Esophagus muscularis mucosa (tissue), 4 donors: Measurements from ENCODE around the gene KDELR1. TPM values are rescaled to one million over a fixed set of nuclear protein-coding genes. Genes with fewer than 3 reads are reported as not detected.

Experiments
- DNase-seq: peaks from one replicate; pipeline ENCODE4 v3.0.0-alpha.2; 2017; ENCODE audit errors: extremely low spot score
- H3K27ac ChIP-seq, 4 donors: fragments of 200-600 bp; sonication (generic); replicated peaks in 1 of 4; 1 replicate in 3 of 4; 2 replicates in 1 of 4; pipeline ENCODE4 v1.5.1; 2016 to 2019; ENCODE audit warnings: mild to moderate bottlenecking in 1 of 4
- H3K27me3 ChIP-seq, 4 donors: fragments of 200-600 bp; sonication (generic); one replicate each; pipeline versions ENCODE4 v1.5.1 to v1.6.0; 2016 to 2019
- H3K36me3 ChIP-seq, 4 donors: fragments of 200-600 bp; sonication (generic); one replicate each; pipeline ENCODE4 v1.5.1; 2016 to 2019
- H3K4me1 ChIP-seq, 4 donors: fragments of 200-600 bp; sonication (generic); one replicate each; pipeline ENCODE4 v1.5.1; 2016 to 2019
- H3K4me3 ChIP-seq, 4 donors: fragments of 200-600 bp; sonication (generic); 1 replicate in 2 of 4; 2 replicates in 2 of 4; pipeline ENCODE4 v1.5.1; 2016 to 2019; ENCODE audit warnings: mild to moderate bottlenecking in 4 of 4, moderate library complexity in 1 of 4
- H3K9me3 ChIP-seq, 4 donors: fragments of 200-600 bp; sonication (generic); 1 replicate in 3 of 4; 2 replicates in 1 of 4; pipeline ENCODE4 v1.5.1; 2016 to 2019
- EP300 ChIP-seq: sonication (generic); formaldehyde crosslinking; IDR thresholded peaks from one replicate; pipeline ENCODE4 v1.6.1; 2017; ENCODE audit warnings: antibody characterized with exemption
- POLR2A ChIP-seq: fragments of 450-650 bp; IDR thresholded peaks from one replicate; pipeline ENCODE4 v1.6.1; 2017; ENCODE audit warnings: antibody characterized with exemption, moderate library complexity, mild to moderate bottlenecking, low read depth
- POLR2AphosphoS5 ChIP-seq, 2 donors: sonication (generic); formaldehyde crosslinking; IDR thresholded peaks; one replicate each; pipeline ENCODE4 v1.6.1; 2017; ENCODE audit warnings: antibody characterized with exemption in 2 of 2
- WGBS: methylation state at CpG from one replicate; pipeline ENCODE4 v1.1.5; 2018; 5-methylcytosine and 5-hydroxymethylcytosine counted together
- intact Hi-C: fragments of 100-400 bp; cut with DNase I; formaldehyde crosslinking; loops from one replicate; pipeline ENCODE4 v1.15.1; 2023
- total RNA-seq, 4 donors: library from RNA; depleted of rRNA; stranded (reverse); fragments of >200 nt; gene quantifications; one replicate each; pipeline versions ENCODE4 v1.1.0 to v1.2.1, GENCODE V29; 2016
- TF ChIP-seq, protein P1 (sequence below), 3 experiments: fragments of 200-600 bp in 2 of 3; fragments of 450-650 bp in 1 of 3; sonication (generic) in 2 of 3; IDR thresholded peaks; one replicate each; pipeline ENCODE4 v1.5.1; 2017 to 2019; ENCODE audit warnings: antibody characterized with exemption in 3 of 3, mild to moderate bottlenecking in 2 of 3, moderate library complexity in 1 of 3

The KDELR1 gene
- total RNA-seq, 4 donors from 2014 or later = 55.2 to 105 (median 77.6) TPM

DNA sequence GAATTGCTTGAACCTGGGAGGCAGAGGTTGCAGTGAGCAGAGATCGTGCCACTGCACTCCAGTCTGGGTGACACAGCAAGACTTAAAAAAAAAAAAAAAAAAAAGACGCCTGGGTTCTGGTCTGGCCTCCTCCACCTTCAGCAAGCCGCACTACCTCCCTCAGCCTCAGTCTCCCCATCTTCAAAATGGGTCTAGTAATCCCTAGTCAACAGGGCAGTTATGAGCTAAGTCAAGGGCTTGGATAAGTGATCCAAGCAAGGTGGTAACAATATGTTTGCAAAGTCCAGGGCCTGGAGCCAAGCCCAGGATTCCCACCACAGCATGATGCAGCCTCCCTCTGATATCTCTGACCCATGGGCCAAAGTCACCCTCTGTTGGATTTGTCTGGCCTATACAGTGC, 4.4 kb downstream of the KDELR1 start:
- intact Hi-C loops = no loop called here

DNA sequence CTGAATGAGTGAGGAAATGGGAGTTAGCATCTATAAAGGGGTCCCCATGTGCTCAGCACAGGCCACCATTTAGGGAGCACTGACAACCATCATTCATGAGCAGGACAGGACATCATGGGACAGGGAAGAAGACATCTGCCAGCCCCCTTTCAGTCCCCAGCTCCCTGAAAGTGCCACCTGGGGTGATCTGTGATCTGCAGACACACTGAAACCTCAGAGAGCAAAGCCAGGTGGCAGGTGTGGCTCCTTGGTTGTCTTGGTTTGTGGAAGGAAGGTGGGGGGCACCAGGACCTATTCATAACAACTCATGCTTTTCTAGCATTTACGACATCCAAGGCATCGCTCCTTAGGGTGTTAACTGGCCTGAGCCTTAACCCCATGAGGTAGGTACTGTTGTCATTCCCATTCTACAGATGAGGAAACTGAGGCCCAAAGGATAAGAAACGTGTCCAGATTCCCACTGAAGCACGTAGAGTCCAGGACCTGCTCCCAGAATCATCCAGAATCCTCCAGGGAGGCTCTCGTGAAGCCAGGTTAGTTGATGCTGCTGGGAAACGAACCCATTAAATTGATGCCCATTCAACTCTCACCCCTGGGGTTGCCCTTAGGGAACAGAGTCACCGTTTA, 5.8 kb downstream of the KDELR1 start:
- TF ChIP-seq EP300 (no peak), POLR2AphosphoS5 (IDR thresholded peaks at IDR 0.05) (no peak), POLR2A (no peak)
- TF ChIP-seq, protein P1, sequence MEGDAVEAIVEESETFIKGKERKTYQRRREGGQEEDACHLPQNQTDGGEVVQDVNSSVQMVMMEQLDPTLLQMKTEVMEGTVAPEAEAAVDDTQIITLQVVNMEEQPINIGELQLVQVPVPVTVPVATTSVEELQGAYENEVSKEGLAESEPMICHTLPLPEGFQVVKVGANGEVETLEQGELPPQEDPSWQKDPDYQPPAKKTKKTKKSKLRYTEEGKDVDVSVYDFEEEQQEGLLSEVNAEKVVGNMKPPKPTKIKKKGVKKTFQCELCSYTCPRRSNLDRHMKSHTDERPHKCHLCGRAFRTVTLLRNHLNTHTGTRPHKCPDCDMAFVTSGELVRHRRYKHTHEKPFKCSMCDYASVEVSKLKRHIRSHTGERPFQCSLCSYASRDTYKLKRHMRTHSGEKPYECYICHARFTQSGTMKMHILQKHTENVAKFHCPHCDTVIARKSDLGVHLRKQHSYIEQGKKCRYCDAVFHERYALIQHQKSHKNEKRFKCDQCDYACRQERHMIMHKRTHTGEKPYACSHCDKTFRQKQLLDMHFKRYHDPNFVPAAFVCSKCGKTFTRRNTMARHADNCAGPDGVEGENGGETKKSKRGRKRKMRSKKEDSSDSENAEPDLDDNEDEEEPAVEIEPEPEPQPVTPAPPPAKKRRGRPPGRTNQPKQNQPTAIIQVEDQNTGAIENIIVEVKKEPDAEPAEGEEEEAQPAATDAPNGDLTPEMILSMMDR (IDR thresholded peaks at IDR 0.05) = no peak
- WGBS = 93% methylated on average over 7 of the region's 7 CpGs
- H3K27me3 ChIP-seq = no peaks in the 10 kb centered on the region
- no peak overlapping the region for H3K4me3 ChIP-seq
- H3K27ac ChIP-seq = no peak overlapping the region
- no peaks in the 10 kb centered on the region for H3K9me3 ChIP-seq
- H3K4me1 ChIP-seq = peaks cover 6 to 26% (median 16%) of the 10 kb centered on the region in 4 donors
- peaks cover 54 to 91% (median 85%) of the 10 kb centered on the region in 4 donors for H3K36me3 ChIP-seq
- DNase-seq = no peak
- intact Hi-C loops = no loop called here

More for the DNA sequence above, 4.4 kb downstream of the KDELR1 start:
- Histone ChIP-seq H3K4me1 (peaks cover 6 to 31% (median 19%) of the 10 kb centered on the region in 4 donors), H3K27me3 (peaks cover 0 to 2% (median 0%) of the 10 kb centered on the region in 4 donors), H3K4me3 (no peak overlapping the region), H3K9me3 (no peaks in the 10 kb centered on the region), H3K27ac (no peak overlapping the region), H3K36me3 (peaks cover 54 to 77% (median 75%) of the 10 kb centered on the region in 4 donors)
- DNase-seq = no peak
- WGBS = 90% methylated on average over 3 of the region's 3 CpGs
- TF ChIP-seq, protein P1 (IDR thresholded peaks at IDR 0.05) = no peak
- TF ChIP-seq POLR2A = no peak

DNA sequence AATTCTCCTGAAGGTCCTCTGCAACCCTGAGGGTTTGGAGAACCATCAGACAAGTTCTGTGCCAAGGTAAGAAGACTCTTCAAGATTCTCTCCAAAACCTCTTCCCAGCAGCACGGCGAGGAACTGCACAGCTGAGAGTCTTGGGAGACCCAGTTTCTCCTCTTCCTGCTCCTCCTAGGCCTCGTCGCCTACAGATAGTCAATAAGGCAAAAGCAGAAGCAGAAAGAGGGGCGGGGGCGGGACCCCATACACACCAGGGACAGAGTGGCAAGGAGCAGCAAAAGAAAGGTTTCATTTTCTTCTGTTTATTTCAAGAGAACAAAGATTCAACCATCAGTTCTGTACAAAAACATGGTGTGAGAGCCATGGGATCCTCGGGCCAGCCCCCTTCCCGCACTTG, 9.1 kb downstream of the KDELR1 start:
- WGBS = 90% methylated on average over 8 of the region's 8 CpGs
- peaks cover 36 to 75% (median 64%) of the 10 kb centered on the region in 4 donors for H3K36me3 ChIP-seq
- H3K4me3 ChIP-seq = no peak overlapping the region
- H3K27me3 ChIP-seq = no peaks in the 10 kb centered on the region
- intact Hi-C loops = no loop called here
- H3K4me1 ChIP-seq = no peaks in the 10 kb centered on the region
- no peak overlapping the region for H3K27ac ChIP-seq
- H3K9me3 ChIP-seq = no peaks in the 10 kb centered on the region
- TF ChIP-seq POLR2A (no peak), EP300 (no peak)
- DNase-seq = no peak

DNA sequence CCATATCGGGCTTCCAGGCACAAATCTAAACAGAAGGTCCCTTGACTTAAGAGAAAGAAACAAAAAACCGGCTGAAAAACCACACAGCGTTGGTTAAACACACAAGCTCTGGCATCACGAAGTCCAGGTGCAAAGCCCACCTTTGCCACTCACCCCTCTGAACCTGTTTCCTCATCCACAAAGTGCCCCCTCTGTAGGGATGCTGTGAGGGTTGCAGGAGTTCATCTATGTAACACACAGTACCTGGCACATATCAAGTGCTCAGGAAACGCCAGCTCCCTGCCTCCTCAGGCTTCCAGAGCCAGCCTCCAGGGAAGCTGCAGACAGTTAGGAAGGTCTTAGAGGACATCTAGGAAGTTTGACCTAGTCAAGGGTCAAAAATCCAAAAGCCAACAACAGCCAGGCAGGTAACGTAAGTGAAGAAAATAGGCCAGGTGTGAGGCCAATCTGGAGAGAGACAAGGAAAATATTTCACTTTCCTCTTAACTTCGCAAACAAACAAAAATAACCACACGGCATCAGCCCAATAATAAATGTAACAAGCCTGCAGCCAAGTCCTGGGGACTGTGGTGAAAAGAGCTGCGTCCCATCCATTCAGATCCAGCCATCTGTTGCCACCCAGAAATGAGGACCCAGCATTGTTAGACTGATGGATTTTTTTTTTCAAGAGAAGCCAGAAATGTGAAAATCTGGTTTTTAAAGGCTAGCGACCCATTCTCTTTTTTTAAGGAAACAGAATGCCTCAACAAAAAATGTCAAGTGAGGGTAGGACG, 10.0 kb downstream of the KDELR1 start:
- Histone ChIP-seq H3K36me3 (peaks cover 28 to 66% (median 54%) of the 10 kb centered on the region in 4 donors), H3K4me1 (no peaks in the 10 kb centered on the region), H3K27ac (no peak overlapping the region), H3K9me3 (no peaks in the 10 kb centered on the region), H3K27me3 (no peaks in the 10 kb centered on the region), H3K4me3 (no peak overlapping the region)
- 82% methylated on average over 11 of the region's 11 CpGs for WGBS
- DNase-seq = no peak
- intact Hi-C loops = no loop called here
- TF ChIP-seq, protein P1 (IDR thresholded peaks at IDR 0.05) = no peak
- no peak for TF ChIP-seq POLR2A
- TF ChIP-seq POLR2AphosphoS5 (IDR thresholded peaks at IDR 0.05) = no peak
- TF ChIP-seq EP300 = no peak

DNA sequence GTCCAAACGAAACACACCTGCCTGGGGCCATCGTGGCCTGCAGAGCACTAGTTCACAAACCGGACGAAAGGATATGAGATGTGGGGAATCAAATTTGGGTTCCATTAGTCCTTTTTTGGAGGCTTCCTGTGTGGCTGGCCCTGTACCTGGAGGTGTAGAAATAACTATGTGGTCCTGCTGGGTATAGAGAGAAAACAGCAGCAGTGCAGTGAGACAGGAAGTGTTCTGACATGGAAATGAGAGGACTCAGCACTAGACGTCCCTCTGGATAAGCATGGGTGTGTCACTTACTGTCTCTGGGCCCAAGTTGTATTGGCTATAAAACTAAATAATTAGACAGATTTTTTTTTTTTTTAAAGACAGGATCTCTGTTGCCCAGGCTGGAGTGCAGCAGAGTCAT, 12.3 kb downstream of the KDELR1 start:
- peaks cover 7 to 43% (median 31%) of the 10 kb centered on the region in 4 donors for H3K36me3 ChIP-seq
- no peaks in the 10 kb centered on the region for H3K4me1 ChIP-seq
- no peaks in the 10 kb centered on the region for H3K9me3 ChIP-seq
- no peaks in the 10 kb centered on the region for H3K27me3 ChIP-seq
- WGBS = 79% methylated on average over 5 of the region's 5 CpGs
- intact Hi-C loops = no loop called here
- no peak overlapping the region for H3K4me3 ChIP-seq
- TF ChIP-seq EP300 (no peak), POLR2AphosphoS5 (IDR thresholded peaks at IDR 0.05) (no peak)
- H3K27ac ChIP-seq = no peak overlapping the region
- no peak for DNase-seq
